ENCODE measurements around the gene MED20. TPM values are rescaled to one million over a fixed set of nuclear protein-coding genes. Genes with fewer than 3 reads are reported as not detected.
A peak's percentile ranks its signal among the peaks of the same experiment; 100 is the strongest.

MED20 gene
- total RNA-seq, 2 experiments from 2014 or later: 21.4 to 21.9 TPM

DNA sequence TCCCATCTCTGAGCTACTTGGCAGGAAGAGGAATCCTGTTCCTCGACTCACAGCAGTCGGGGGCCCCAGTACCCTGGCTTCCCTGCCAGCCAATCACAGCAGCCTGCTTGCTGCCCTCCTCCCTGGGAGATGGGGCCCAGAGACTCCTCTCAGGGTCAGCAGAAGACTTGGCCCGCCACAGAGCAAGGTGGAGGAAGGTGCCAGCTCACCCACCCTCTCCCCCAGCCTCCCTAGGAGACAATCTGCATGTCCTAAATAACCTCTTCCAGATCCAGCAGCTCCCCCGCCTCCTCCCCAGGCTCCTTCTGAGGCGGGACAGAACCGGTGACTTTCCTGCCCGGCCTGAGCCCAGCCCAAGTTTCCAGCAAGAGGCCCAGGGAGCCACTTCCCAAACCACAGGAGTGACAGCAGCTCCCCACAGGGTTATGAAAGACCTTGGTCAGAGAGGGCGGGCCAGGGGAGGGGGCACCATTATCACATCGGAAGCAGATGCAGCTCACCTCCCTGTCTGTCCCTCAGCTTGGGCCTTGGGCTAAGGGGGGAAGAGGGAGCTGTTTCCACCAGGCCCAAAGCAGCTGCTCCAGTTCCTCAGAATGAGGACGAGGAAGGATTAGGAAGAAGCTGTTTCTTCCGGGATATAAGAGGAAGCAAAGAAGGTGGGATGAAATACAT, 18.4 kb upstream of the MED20 start:
- POLR2A ChIA-PET: interaction anchor here (0.9 to 17.3 kb wide), 17 partner anchors 10 to 165 kb away, joined by 3 to 553 read pairs (median 12); partner anchors contain the start of genes BYSL, MED20, TAF8 and TOMM6
- Mint-ChIP-seq H3K27me3 (no peaks in the 10 kb centered on the region), H3K9me3 (no peaks in the 10 kb centered on the region), H3K4me3 (peak overlapping the region; percentile 100), H3K4me1 (peaks cover 57% of the 10 kb centered on the region), H3K36me3 (ENCODE audit: low read depth) (peaks cover 69% of the 10 kb centered on the region), H3K27ac (peak overlapping the region; percentile 93)
- peak; percentile 59 for DNase-seq
- CTCF ChIA-PET: interaction anchor here (0.7 to 17.8 kb wide), 14 partner anchors 16 to 152 kb away, joined by 3 to 383 read pairs (median 4); partner anchors contain the start of genes BYSL, MED20, TAF8 and TOMM6

DNA sequence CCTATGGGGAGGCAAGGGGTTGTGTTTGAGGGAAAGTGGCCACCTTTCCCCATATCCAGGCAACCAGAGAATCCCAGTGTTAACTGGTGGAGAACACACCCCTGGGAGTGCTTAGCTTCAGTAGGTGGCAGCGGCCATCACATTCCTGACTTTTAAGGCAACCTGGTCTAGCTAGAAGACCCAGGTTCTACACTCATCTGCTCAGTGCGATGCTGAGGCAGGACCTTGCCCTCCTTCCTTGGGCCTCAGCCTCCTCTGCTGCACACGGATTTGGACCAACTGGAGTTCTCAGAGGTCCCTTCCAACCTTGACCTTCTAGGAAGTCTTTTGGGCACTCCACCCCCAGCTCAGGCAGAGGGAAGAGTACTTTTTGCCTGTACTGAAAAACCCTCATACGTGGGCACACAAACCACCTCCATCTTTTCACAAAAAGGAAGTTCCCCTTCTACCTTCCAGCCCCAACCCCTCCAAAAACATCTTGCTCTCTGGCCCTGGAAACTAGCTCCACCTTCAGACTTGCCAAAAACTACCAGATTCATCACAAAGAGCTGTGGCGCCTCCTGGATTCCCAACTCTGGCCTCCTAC, 17.7 kb upstream of the MED20 start:
- peaks cover 61% of the 10 kb centered on the region for H3K4me1 Mint-ChIP-seq
- no peaks in the 10 kb centered on the region for H3K9me3 Mint-ChIP-seq
- POLR2A ChIA-PET: interaction anchor here (1.0 to 17.3 kb wide), 16 partner anchors 9 to 152 kb away, joined by 3 to 553 read pairs (median 13); partner anchors contain the start of genes BYSL, MED20, TAF8 and TOMM6
- peak overlapping the region; percentile 93 for H3K27ac Mint-ChIP-seq
- CTCF ChIA-PET: interaction anchor here (0.8 to 17.8 kb wide), 15 partner anchors 16 to 276 kb away, joined by 3 to 383 read pairs (median 5); partner anchors contain the start of genes BYSL, MED20, TAF8 and TOMM6
- H3K27me3 Mint-ChIP-seq: no peaks in the 10 kb centered on the region
- H3K36me3 Mint-ChIP-seq (ENCODE audit: low read depth): peaks cover 75% of the 10 kb centered on the region
- H3K4me3 Mint-ChIP-seq: peak overlapping the region; percentile 100
- no peak for DNase-seq

DNA sequence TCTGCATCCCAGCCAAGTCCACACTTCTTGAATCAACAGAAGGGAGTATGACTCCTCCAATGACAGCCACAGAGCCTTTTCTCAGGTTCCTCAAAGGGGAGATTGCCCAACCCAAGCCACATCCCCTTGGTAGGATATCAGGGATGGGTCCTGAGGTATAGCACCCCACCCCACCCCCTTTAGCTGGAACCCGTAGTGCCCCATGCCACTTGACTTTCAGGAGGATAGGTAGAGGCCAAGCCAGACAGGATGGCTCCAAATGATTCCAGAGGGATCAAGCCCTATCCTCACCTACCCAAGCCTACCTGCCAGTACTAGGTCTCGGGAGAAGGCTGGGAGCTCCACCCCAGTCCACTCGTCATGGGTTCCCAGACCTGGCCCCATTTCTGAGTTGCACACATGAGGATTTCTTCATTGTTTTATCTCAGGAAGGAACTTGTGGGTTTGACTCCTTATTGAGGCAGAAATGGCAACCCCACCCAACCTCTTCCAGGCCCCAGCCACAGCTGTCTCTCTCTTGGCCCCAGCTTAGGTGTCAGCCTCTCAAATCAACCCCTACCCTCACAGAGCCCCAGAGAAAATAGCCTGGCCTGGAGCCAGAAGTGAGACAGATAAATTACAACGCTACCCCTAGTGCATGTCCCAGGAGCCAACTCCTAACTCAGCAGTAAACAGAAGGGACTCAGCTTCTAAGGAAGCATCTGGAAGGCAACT, 17.1 kb upstream of the MED20 start:
- peaks cover 59% of the 10 kb centered on the region for H3K4me1 Mint-ChIP-seq
- POLR2A ChIA-PET: interaction anchor here (1.0 to 17.3 kb wide), 14 partner anchors 9 to 151 kb away, joined by 3 to 553 read pairs (median 13); partner anchors contain the start of genes BYSL, MED20, TAF8 and TOMM6
- H3K36me3 Mint-ChIP-seq (ENCODE audit: low read depth): peaks cover 78% of the 10 kb centered on the region

DNA sequence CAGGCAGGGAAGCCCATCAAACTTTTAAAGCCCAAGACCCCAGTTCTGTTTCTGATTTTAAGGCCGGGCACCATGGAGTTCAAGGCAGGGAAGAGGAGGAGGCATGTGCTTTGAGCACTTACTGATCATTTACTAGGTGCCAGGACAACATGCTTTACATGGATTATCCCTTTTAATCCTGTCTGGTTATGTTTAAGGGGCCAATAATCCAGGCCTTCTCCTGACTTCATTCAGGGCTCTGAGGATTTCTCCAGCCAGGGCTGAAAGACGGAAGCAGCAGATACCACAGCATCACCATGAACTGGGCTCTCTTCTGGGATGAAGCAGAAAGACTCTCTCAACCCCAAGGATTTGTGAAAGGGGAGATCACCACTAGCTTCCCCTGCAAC, 16.5 kb upstream of the MED20 start:
- H3K27ac Mint-ChIP-seq: peak overlapping the region; percentile 93
- CTCF ChIA-PET: interaction anchor here (1.3 to 17.8 kb wide), 7 partner anchors 14 to 151 kb away, joined by 4 to 383 read pairs (median 11); partner anchors contain the start of genes BYSL, MED20, TAF8 and TOMM6
- no peak for DNase-seq
- peaks cover 61% of the 10 kb centered on the region for H3K4me1 Mint-ChIP-seq
- POLR2A ChIA-PET: interaction anchor here (1.0 to 17.3 kb wide), 13 partner anchors 15 to 150 kb away, joined by 3 to 553 read pairs (median 12); partner anchors contain the start of genes BYSL, MED20, TAF8 and TOMM6
- peaks cover 83% of the 10 kb centered on the region for H3K36me3 Mint-ChIP-seq (ENCODE audit: low read depth)
- peak overlapping the region; percentile 100 for H3K4me3 Mint-ChIP-seq
- H3K27me3 Mint-ChIP-seq: no peaks in the 10 kb centered on the region
- no peaks in the 10 kb centered on the region for H3K9me3 Mint-ChIP-seq

More for the DNA sequence above, 17.1 kb upstream of the MED20 start:
- no peaks in the 10 kb centered on the region for H3K27me3 Mint-ChIP-seq
- H3K9me3 Mint-ChIP-seq: no peaks in the 10 kb centered on the region
- peak overlapping the region; percentile 93 for H3K27ac Mint-ChIP-seq
- DNase-seq: peak; percentile 68
- peak overlapping the region; percentile 100 for H3K4me3 Mint-ChIP-seq
- CTCF ChIA-PET: interaction anchor here (0.8 to 17.8 kb wide), 14 partner anchors 15 to 276 kb away, joined by 3 to 383 read pairs (median 6); partner anchors contain the start of genes BYSL, MED20, TAF8 and TOMM6

DNA sequence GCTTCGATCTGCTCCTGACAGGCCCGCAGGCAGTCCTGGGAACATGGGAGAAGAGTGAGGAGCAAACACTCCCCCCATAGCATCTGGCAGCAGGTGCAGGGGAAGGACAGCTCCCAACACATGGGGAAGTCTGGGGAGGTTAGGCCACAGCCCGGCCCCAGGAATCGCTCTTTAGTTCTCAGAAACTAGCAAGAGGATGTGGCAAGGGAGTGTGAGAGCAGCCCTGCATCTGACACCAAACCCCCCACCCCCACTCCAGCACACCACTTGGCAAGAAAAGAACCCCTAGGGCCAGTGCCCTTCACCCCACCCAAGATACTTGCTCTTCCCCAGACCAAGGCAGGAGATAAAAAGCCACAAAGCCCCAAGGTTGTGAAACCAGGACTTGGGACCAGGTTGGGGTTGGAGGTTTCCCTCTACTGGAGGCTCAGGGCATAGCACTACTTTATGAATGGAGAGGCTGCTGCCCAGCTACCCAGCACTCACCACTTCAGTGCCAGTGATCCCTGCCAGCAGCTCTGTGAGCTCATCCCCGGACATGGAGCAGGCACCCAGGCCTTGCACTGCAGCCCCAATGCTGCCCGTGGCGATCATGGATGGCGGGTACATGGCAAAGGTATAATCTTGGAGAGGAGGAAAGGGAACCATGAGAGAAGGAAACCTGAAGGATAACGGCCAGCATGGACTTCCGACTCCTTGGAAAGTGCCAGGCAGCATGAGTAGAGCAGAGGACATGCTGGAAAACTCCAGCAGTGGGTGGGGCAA, 15.3 kb upstream of the MED20 start:
- DNase-seq: peak; percentile 95
- ChIA-PET POLR2A (interaction anchor here (0.7 to 17.3 kb wide), 17 partner anchors 8 to 281 kb away, joined by 3 to 553 read pairs (median 5); partner anchors contain the start of genes BYSL, MED20, TAF8 and TOMM6), CTCF (interaction anchor here (0.6 to 17.8 kb wide), 14 partner anchors 9 to 153 kb away, joined by 3 to 383 read pairs (median 4); partner anchors contain the start of genes BYSL, MED20, TAF8 and TOMM6)
- peaks cover 95% of the 10 kb centered on the region for H3K36me3 Mint-ChIP-seq (ENCODE audit: low read depth)
- no peaks in the 10 kb centered on the region for H3K27me3 Mint-ChIP-seq
- H3K4me3 Mint-ChIP-seq: peak overlapping the region; percentile 100
- peaks cover 66% of the 10 kb centered on the region for H3K4me1 Mint-ChIP-seq
- no peaks in the 10 kb centered on the region for H3K9me3 Mint-ChIP-seq
- H3K27ac Mint-ChIP-seq: peak overlapping the region; percentile 93

DNA sequence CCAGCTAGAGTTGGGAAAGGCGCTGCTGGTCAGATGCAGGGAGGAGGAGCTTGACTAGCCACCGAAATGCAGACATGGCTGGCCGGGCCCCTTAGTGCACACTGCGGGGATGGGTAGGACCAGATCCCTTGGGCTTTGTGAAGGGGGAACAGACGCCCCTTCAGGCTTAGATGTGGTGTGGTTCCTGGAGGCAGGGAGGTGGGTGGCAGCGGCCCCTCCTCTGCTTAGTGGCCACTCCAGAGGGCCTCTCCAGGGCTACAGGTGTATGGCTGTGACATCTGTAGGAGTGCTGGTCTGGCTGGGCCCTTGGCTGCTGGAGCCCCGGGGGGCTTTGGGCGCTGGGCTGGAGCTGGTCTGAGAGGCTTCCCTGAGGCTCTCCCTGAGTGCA, 14.7 kb upstream of the MED20 start:
- no peaks in the 10 kb centered on the region for H3K27me3 Mint-ChIP-seq
- CTCF ChIA-PET: interaction anchor here (0.6 to 17.8 kb wide), 12 partner anchors 8 to 153 kb away, joined by 3 to 383 read pairs (median 4); partner anchors contain the start of genes BYSL, MED20, TAF8 and TOMM6
- H3K27ac Mint-ChIP-seq: peak overlapping the region; percentile 93
- DNase-seq: no peak
- H3K9me3 Mint-ChIP-seq: no peaks in the 10 kb centered on the region
- POLR2A ChIA-PET: interaction anchor here (0.7 to 17.3 kb wide), 15 partner anchors 9 to 149 kb away, joined by 3 to 553 read pairs (median 5); partner anchors contain the start of genes BYSL, MED20, TAF8 and TOMM6
- peaks cover 67% of the 10 kb centered on the region for H3K4me1 Mint-ChIP-seq
- H3K4me3 Mint-ChIP-seq: peak overlapping the region; percentile 100
- H3K36me3 Mint-ChIP-seq (ENCODE audit: low read depth): peaks cover 96% of the 10 kb centered on the region

DNA sequence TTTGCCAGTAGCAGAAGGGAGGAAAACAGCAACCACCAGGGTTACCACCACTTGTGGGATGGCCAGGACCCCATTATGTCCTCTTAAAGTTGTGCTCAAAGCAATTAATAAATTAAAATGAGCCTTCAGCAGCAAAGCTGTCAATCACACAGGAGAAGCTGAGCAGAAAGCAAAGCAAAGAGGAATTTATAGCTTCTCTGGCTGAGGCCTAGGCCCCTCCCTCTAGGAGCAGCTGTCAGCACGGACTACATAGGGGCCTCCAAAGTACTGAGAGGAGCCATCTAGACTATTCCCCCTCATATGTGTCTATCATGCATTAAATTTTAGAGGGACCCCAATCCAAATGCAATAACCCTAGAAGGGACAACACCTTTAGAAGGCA, 14.2 kb upstream of the MED20 start:
- H3K36me3 Mint-ChIP-seq (ENCODE audit: low read depth): peaks cover 93% of the 10 kb centered on the region
- no peaks in the 10 kb centered on the region for H3K27me3 Mint-ChIP-seq
- peak overlapping the region; percentile 25 for H3K4me3 Mint-ChIP-seq
- CTCF ChIA-PET: interaction anchor here (0.6 to 17.8 kb wide), 9 partner anchors 12 to 152 kb away, joined by 3 to 383 read pairs (median 4); partner anchors contain the start of genes BYSL, MED20, TAF8 and TOMM6
- DNase-seq: no peak
- H3K9me3 Mint-ChIP-seq: no peaks in the 10 kb centered on the region
- POLR2A ChIA-PET: interaction anchor here (0.6 to 17.3 kb wide), 8 partner anchors 9 to 148 kb away, joined by 3 to 553 read pairs (median 6); partner anchors contain the start of genes BYSL, MED20, TAF8 and TOMM6
- peaks cover 67% of the 10 kb centered on the region for H3K4me1 Mint-ChIP-seq
- H3K27ac Mint-ChIP-seq: peak overlapping the region; percentile 93

DNA sequence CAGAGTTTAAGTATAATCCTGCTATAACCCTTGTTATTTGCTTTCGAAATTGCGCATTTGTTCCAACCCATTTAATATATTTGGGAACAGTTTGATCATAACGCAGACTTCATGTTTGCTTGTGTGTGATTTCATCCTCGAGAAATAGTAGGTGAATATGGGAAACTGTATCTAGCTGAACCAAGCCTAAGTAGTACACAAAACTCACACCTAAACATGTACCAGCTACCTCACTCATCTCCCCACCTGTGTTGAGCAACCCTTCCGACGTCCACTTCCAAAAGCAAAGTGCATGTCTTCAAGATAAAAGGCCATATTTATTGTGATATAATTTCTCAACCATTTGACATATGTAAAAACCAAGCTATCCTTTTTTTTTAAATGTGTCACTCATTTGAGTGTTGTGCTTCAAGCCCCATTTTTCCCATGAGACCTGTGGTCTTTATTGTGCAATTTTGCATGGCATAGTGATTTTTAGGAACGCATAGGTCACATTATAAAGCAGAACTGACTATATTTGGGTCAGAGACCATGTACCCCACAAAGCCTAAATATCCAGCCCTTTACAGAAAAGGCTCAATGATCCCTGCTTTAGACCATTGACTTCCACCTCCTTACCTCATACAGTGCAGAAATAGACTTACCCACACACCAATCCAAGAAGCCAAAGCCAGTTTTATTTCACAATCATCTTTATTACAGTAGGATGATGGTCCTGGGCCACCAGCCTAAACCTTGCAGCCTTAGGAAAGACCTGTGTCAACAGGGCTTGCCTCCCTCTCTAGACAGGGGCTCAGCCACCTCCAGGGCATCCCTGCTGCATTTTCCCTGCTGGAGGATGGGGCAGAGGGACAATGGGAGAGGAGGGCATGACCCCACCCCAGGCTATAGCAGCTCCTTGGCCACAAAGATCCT, 13.6 kb upstream of the MED20 start:
- peaks cover 87% of the 10 kb centered on the region for H3K36me3 Mint-ChIP-seq (ENCODE audit: low read depth)
- POLR2A ChIA-PET: interaction anchor here (0.6 to 17.3 kb wide), 6 partner anchors 10 to 148 kb away, joined by 4 to 553 read pairs (median 14); partner anchors contain the start of genes BYSL, MED20, TAF8 and TOMM6
- H3K27ac Mint-ChIP-seq: peak overlapping the region; percentile 93
- no peaks in the 10 kb centered on the region for H3K9me3 Mint-ChIP-seq
- H3K27me3 Mint-ChIP-seq: no peaks in the 10 kb centered on the region
- H3K4me1 Mint-ChIP-seq: peaks cover 67% of the 10 kb centered on the region
- no peak overlapping the region for H3K4me3 Mint-ChIP-seq
- DNase-seq: no peak
- CTCF ChIA-PET: interaction anchor here (1.8 to 17.8 kb wide), 3 partner anchors 11 to 147 kb away, joined by 4 to 383 read pairs (median 192); partner anchors contain the start of genes BYSL, MED20, TAF8 and TOMM6

DNA sequence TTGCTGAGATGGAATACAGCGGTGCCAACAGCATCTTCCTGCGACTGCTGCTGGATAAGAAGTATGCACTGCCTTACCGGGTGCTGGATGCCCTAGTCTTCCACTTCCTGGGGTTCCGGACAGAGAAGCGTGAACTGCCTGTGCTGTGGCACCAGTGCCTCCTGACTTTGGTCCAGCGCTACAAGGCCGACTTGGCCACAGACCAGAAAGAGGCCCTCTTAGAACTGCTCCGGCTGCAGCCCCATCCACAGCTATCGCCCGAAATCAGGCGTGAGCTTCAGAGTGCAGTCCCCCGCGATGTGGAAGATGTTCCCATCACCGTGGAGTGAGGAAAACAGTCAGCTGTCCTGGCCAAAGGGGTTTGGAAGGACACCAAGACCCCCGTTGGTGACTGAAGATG, 11.4 kb upstream of the MED20 start:
- ChIA-PET CTCF (interaction anchor here (0.9 to 17.8 kb wide), 3 partner anchors 9 to 113 kb away, joined by 3 to 383 read pairs (median 192); partner anchors contain the start of genes BYSL, CCND3, MED20 and TAF8), POLR2A (interaction anchor here (1.6 to 17.3 kb wide), 5 partner anchors 7 to 112 kb away, joined by 3 to 553 read pairs (median 29); partner anchors contain the start of genes BYSL, MED20, TAF8 and USP49)
- Mint-ChIP-seq H3K4me1 (peaks cover 49% of the 10 kb centered on the region), H3K27me3 (no peaks in the 10 kb centered on the region), H3K4me3 (no peak overlapping the region), H3K27ac (peak overlapping the region; percentile 70), H3K36me3 (ENCODE audit: low read depth) (peaks cover 80% of the 10 kb centered on the region), H3K9me3 (no peaks in the 10 kb centered on the region)
- DNase-seq: no peak

DNA sequence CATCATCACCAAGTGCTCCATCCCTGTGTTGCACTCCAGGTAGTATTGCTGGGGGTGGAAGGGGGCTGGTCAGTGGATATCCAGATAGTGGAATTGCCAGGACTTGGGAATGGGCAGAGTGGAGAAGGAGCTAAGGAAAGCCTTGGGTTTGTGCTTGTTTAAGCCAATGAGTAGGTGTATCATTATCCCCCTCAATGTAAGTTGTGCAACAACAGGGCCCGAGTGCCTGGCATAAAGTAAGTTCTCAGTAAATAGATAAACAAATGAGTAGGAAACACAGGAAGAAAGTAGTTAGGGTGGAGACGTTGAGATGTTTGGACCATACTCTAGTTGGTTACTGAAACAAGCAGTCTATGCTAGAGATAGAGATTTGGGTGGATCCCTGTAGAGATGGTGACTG, 10.9 kb upstream of the MED20 start:
- DNase-seq: no peak
- H3K36me3 Mint-ChIP-seq (ENCODE audit: low read depth): peaks cover 77% of the 10 kb centered on the region
- no peaks in the 10 kb centered on the region for H3K27me3 Mint-ChIP-seq
- no peaks in the 10 kb centered on the region for H3K9me3 Mint-ChIP-seq
- H3K27ac Mint-ChIP-seq: peak overlapping the region; percentile 70
- no peak overlapping the region for H3K4me3 Mint-ChIP-seq
- POLR2A ChIA-PET: interaction anchor here (1.7 to 17.3 kb wide), 5 partner anchors 8 to 113 kb away, joined by 3 to 553 read pairs (median 29); partner anchors contain the start of genes BYSL, MED20 and TAF8
- CTCF ChIA-PET: interaction anchor here (0.8 to 17.8 kb wide), 3 partner anchors 9 to 114 kb away, joined by 3 to 383 read pairs (median 192); partner anchors contain the start of genes BYSL, MED20 and TAF8
- H3K4me1 Mint-ChIP-seq: peaks cover 47% of the 10 kb centered on the region

All from activated CD4-positive, alpha-beta memory T cell treated with anti-CD3 and anti-CD28 coated beads, Interleukin-2, amount 10 ng/mL, durations not matched to agents 7 days and 5 days (primary cell).